ENCODE data around the gene SLX9.
A peak's percentile ranks its signal among the peaks of the same experiment; 100 is the strongest.
"Not testable (repeated sequence)": the region's sequence is repeated elsewhere in the genome, so short reads cannot be mapped to it uniquely, and the experiment has no call there.

SLX9 gene

DNA sequence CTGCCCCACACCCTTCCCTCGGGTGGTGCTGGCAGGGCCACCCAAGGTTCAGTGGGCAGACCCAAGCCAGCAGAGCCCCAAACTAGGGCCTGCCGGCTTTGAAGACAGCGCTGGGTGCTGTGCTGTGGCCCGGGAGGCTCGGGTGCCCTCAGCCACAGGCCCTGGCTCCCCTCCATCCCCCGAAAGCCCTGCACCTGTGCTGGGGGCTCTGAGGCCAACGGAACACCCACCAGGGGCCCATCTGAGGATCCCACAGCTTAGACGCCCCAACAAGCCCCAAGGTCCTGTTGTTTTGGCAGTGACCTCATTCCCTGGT lies 27.7 kb upstream of the SLX9 start:
- H3K4me3 ChIP-seq (ENCODE audit: low read length), result no peak overlapping the region
- H3K4me1 ChIP-seq (ENCODE audit: control insufficient read depth, low read depth, low read length), result peaks cover 4% of the 10 kb centered on the region
- H3K9ac ChIP-seq (ENCODE audit: low read length), result no peak overlapping the region
- H3K36me3 ChIP-seq (ENCODE audit: control insufficient read depth, low read depth, low read length), result no peaks in the 10 kb centered on the region
- H3K9me3 ChIP-seq (ENCODE audit: control insufficient read depth, low read depth, low read length), result no peaks in the 10 kb centered on the region
- peaks cover 13% of the 10 kb centered on the region for H3K27me3 ChIP-seq (ENCODE audit: control insufficient read depth, insufficient read depth, low read length)
- H3K27ac ChIP-seq (ENCODE audit: low read length), result no peak overlapping the region

DNA sequence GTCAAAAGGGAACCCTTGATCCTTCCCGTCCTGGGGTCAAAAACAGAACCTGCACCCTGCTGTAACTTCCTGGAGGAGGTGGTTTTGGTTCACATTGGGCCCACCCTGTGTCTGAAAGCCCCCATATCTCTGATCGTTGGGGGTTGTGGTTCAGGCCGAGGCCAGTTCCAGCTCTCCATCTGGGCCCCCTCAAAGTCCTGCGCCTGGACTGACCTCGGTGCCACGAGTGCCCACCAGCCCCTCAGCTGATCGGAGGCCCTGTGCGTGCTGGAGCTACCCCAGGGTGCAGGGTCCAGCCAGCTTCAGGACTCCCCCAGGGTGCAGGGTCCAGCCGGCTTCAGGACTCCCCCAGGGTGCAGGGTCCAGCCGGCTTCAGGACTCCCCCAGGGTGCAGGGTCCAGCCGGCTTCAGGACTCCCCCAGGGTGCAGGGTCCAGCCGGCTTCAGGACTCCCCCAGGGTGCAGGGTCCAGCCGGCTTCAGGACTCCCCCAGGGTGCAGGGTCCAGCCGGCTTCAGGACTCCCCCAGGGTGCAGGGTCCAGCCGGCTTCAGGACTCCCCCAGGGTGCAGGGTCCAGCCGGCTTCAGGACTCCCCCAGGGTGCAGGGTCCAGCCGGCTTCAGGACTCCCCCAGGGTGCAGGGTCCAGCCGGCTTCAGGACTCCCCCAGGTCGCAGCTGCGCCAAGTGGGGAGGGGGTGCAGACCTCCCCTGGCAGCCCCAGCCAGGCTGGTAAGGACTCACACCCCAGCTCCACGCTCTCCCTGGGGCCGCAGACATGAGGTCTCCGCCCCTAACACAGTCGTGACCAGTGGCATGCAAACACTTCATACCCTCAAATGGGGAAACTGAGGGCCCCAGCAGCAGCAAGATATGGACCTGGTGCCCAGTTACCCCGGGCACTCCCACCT lies 27.1 kb upstream of the SLX9 start:
- H3K9ac ChIP-seq (ENCODE audit: low read length); H3K4me1 ChIP-seq (ENCODE audit: control insufficient read depth, low read depth, low read length); H3K4me3 ChIP-seq (ENCODE audit: low read length); H3K9me3 ChIP-seq (ENCODE audit: control insufficient read depth, low read depth, low read length); H3K27ac ChIP-seq (ENCODE audit: low read length); H3K36me3 ChIP-seq (ENCODE audit: control insufficient read depth, low read depth, low read length): not testable (repeated sequence)
- peaks cover 17% of the 10 kb centered on the region for H3K27me3 ChIP-seq (ENCODE audit: control insufficient read depth, insufficient read depth, low read length)

GRCh38 chr21:44913425-44914175 lies 26.2 kb upstream of the SLX9 start:
- Histone ChIP-seq H3K27me3 (ENCODE audit: control insufficient read depth, insufficient read depth, low read length) (peaks cover 21% of the 10 kb centered on the region), H3K9ac (ENCODE audit: low read length) (no peak overlapping the region), H3K27ac (ENCODE audit: low read length) (no peak overlapping the region), H3K4me3 (ENCODE audit: low read length) (no peak overlapping the region), H3K9me3 (ENCODE audit: control insufficient read depth, low read depth, low read length) (no peaks in the 10 kb centered on the region), H3K36me3 (ENCODE audit: control insufficient read depth, low read depth, low read length) (no peaks in the 10 kb centered on the region), H3K4me1 (ENCODE audit: control insufficient read depth, low read depth, low read length) (no peaks in the 10 kb centered on the region)

- Histone ChIP-seq H3K4me1 (ENCODE audit: control insufficient read depth, low read depth, low read length) (no peaks in the 10 kb centered on the region), H3K27me3 (ENCODE audit: control insufficient read depth, insufficient read depth, low read length) (peaks cover 27% of the 10 kb centered on the region), H3K27ac (ENCODE audit: low read length) (no peak overlapping the region), H3K36me3 (ENCODE audit: control insufficient read depth, low read depth, low read length) (no peaks in the 10 kb centered on the region), H3K9me3 (ENCODE audit: control insufficient read depth, low read depth, low read length) (no peaks in the 10 kb centered on the region), H3K9ac (ENCODE audit: low read length) (no peak overlapping the region), H3K4me3 (ENCODE audit: low read length) (no peak overlapping the region)
These were observed 25.5 kb upstream of the SLX9 start for GRCh38 chr21:44914176-44914874.

DNA sequence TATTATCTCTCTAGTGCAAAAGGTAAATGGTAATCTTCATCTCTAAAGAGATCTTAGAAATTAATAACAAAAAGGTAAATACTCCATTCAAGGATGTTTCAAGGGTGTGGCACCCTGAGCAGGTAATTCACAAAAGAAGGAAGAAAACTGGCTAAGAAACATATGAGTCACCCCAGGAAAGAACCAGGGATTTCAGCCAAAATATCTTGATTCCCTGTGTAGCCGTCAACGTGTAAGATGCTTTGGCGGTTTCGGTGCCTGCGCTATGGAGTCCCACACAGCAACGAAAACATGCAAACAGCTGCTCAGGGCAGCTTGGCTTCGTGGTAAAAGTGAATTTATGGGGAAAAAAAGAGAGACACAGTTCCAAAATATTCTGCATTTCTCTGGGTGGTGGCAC lies 22.9 kb upstream of the SLX9 start:
- Histone ChIP-seq H3K36me3 (ENCODE audit: control insufficient read depth, low read depth, low read length) (no peaks in the 10 kb centered on the region), H3K27ac (ENCODE audit: low read length) (no peak overlapping the region), H3K4me1 (ENCODE audit: control insufficient read depth, low read depth, low read length) (no peaks in the 10 kb centered on the region), H3K27me3 (ENCODE audit: control insufficient read depth, insufficient read depth, low read length) (peaks cover 53% of the 10 kb centered on the region), H3K4me3 (ENCODE audit: low read length) (no peak overlapping the region), H3K9me3 (ENCODE audit: control insufficient read depth, low read depth, low read length) (no peaks in the 10 kb centered on the region), H3K9ac (ENCODE audit: low read length) (no peak overlapping the region)

DNA sequence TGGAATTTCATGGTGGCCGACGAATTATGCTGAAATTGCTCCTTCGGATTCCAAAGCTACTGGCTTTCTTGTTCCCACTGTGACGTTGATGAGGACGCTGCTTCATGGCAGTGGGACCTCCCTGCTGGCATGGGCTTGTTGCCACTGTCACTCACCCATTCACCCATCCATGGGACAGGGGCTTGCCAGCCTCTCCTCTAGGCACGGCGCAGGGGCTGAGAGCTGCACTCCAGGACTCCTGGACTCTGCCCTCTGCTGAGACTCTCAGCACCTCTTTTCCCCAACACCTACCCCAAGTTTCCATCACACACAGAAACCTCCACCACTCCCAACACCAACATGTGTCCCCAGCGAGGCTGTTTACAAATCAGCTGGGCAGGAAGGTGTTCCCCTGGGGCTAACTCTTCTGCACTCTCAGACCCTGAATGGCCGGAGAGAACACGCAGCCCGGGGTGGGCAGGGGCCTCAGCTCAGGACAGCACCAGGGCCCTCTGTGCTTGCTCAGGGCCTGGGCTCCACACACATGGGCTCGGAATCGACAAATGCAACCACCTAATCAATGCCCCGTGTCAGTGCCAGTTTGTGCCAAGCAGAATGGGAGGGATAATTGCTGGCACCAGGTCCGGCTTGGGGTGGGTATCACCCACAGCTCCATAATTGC lies 22.3 kb upstream of the SLX9 start:
- Histone ChIP-seq H3K27me3 (ENCODE audit: control insufficient read depth, insufficient read depth, low read length) (peaks cover 59% of the 10 kb centered on the region), H3K9me3 (ENCODE audit: control insufficient read depth, low read depth, low read length) (no peaks in the 10 kb centered on the region), H3K4me1 (ENCODE audit: control insufficient read depth, low read depth, low read length) (no peaks in the 10 kb centered on the region), H3K36me3 (ENCODE audit: control insufficient read depth, low read depth, low read length) (no peaks in the 10 kb centered on the region), H3K4me3 (ENCODE audit: low read length) (no peak overlapping the region), H3K27ac (ENCODE audit: low read length) (no peak overlapping the region), H3K9ac (ENCODE audit: low read length) (no peak overlapping the region)

DNA sequence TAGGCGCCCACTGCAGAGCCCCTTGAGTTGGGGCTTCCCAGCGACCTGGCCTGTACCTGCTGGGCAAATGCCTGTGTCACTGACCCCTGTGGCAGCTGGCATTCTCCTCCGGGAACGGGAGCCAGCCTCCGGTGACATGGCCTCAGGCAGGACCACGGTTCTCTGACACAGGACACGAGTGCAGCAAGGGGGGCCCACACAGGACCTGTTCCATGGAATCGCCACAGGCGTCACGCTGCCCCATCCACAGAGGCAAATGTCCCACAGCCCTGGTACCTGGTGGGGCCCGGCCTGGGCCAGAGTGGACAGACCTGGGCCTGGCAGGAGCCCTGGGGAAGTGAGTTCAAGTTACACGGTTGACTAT lies 21.7 kb upstream of the SLX9 start:
- H3K9me3 ChIP-seq (ENCODE audit: control insufficient read depth, low read depth, low read length), result no peaks in the 10 kb centered on the region
- H3K27ac ChIP-seq (ENCODE audit: low read length), result no peak overlapping the region
- H3K9ac ChIP-seq (ENCODE audit: low read length), result no peak overlapping the region
- H3K27me3 ChIP-seq (ENCODE audit: control insufficient read depth, insufficient read depth, low read length), result peaks cover 64% of the 10 kb centered on the region
- H3K4me3 ChIP-seq (ENCODE audit: low read length), result no peak overlapping the region
- H3K36me3 ChIP-seq (ENCODE audit: control insufficient read depth, low read depth, low read length), result no peaks in the 10 kb centered on the region
- no peaks in the 10 kb centered on the region for H3K4me1 ChIP-seq (ENCODE audit: control insufficient read depth, low read depth, low read length)

DNA sequence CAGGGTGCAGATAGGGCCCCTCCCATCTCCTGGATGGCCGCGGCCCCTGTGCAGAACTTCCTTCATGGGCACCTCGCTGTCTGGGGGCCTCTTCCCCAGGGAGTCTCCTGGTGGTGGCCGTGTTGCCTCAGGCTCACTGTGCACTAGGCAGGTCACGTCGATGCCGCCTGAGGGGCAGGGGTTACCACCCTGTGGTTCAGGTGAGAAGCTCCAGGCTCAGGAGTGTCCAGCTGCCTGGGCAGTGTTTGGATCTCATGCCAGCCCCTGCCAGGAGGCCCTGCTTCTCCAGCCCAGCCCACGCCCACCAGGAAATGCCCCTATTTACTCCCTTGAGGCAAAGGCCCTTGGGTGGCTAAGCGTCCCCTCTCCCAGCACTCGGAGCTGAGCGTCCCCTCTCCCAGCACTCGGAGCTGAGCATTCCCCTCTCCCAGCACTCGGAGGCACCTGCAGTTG lies 21.2 kb upstream of the SLX9 start:
- no peaks in the 10 kb centered on the region for H3K36me3 ChIP-seq (ENCODE audit: control insufficient read depth, low read depth, low read length)
- H3K4me3 ChIP-seq (ENCODE audit: low read length), result peak overlapping the region; percentile 55
- peaks cover 69% of the 10 kb centered on the region for H3K27me3 ChIP-seq (ENCODE audit: control insufficient read depth, insufficient read depth, low read length)
- no peak overlapping the region for H3K9ac ChIP-seq (ENCODE audit: low read length)
- H3K4me1 ChIP-seq (ENCODE audit: control insufficient read depth, low read depth, low read length), result no peaks in the 10 kb centered on the region
- H3K27ac ChIP-seq (ENCODE audit: low read length), result no peak overlapping the region
- H3K9me3 ChIP-seq (ENCODE audit: control insufficient read depth, low read depth, low read length), result no peaks in the 10 kb centered on the region

- Histone ChIP-seq H3K27me3 (ENCODE audit: control insufficient read depth, insufficient read depth, low read length) (peaks cover 76% of the 10 kb centered on the region), H3K36me3 (ENCODE audit: control insufficient read depth, low read depth, low read length) (no peaks in the 10 kb centered on the region), H3K27ac (ENCODE audit: low read length) (no peak overlapping the region), H3K9me3 (ENCODE audit: control insufficient read depth, low read depth, low read length) (no peaks in the 10 kb centered on the region), H3K4me3 (ENCODE audit: low read length) (peak overlapping the region; percentile 55), H3K9ac (ENCODE audit: low read length) (no peak overlapping the region), H3K4me1 (ENCODE audit: control insufficient read depth, low read depth, low read length) (no peaks in the 10 kb centered on the region)
These were observed 20.5 kb upstream of the SLX9 start for GRCh38 chr21:44919111-44919912.

DNA sequence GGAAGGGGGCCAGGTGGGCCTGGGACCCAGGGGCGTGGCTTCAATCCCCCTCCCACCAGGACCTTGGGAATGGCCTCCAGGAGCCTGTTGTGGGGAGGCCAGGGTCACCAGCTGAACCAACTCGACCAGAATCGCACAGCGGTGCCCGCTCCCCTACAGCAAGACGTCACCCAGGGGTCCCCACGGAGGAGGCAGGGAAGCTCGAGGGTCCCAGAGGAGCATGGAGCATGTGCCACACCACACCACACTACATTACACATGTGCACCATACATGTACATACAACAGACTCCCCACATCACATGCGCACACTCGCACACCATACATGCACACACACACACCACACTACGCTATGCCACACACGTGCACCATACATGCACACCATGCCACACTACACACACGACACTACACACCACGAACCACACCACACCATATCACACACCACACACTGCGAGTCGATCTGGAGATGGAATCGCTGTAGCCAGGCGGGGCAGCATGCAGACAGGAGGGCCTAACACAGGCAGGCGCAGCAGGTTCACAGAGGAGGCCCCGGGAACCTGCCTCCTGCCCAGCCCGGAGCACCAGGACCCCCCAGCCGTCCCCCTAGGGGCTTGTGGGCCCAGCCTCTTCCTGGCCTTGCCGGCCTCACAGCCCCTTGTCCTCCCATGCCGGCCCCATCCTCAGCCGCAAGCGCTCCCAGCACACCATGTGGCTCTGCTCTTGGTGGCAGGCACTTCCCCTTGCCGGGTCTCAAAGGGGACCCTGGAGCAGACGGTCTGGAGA lies 19.7 kb upstream of the SLX9 start:
- Histone ChIP-seq H3K4me3 (ENCODE audit: low read length) (peak overlapping the region; percentile 55), H3K9me3 (ENCODE audit: control insufficient read depth, low read depth, low read length) (no peaks in the 10 kb centered on the region), H3K36me3 (ENCODE audit: control insufficient read depth, low read depth, low read length) (no peaks in the 10 kb centered on the region), H3K27ac (ENCODE audit: low read length) (no peak overlapping the region), H3K4me1 (ENCODE audit: control insufficient read depth, low read depth, low read length) (no peaks in the 10 kb centered on the region), H3K9ac (ENCODE audit: low read length) (no peak overlapping the region), H3K27me3 (ENCODE audit: control insufficient read depth, insufficient read depth, low read length) (peaks cover 83% of the 10 kb centered on the region)

Measured in iPS-18a (cell line).